Left lung (tissue), 10 donors: Measurements from ENCODE around the gene USP24. TPM values are rescaled to one million over a fixed set of nuclear protein-coding genes. Genes with fewer than 3 reads are reported as not detected.
A peak's percentile ranks its signal among the peaks of the same experiment; 100 is the strongest.

Source experiments
- ATAC-seq: fragments of 200-7000 bp; cut with Tn5 transposase; one replicate; pipeline ENCODE4 v1.9.1; 2020; ENCODE audit warnings: moderate library complexity
- DNase-seq, 4 donors: peaks; one replicate each; pipeline ENCODE4 v3.0.0-alpha.2; 2013 to 2020
- H3K27ac ChIP-seq, 2 donors: fragments of 200-600 bp; sonication (generic) in 1 of 2; one replicate each; pipeline versions ENCODE4 v1.5.0 to v1.8.0; 2020 to 2021
- H3K27me3 ChIP-seq, 2 donors: fragments of 200-600 bp; sonication (generic) in 1 of 2; one replicate each; pipeline versions ENCODE4 v1.5.0 to v1.8.0; 2020 to 2021
- H3K36me3 ChIP-seq, 2 donors: fragments of 200-600 bp; sonication (generic) in 1 of 2; one replicate each; pipeline versions ENCODE4 v1.5.0 to v1.8.0; 2020 to 2021
- H3K4me1 ChIP-seq, 2 donors: fragments of 200-600 bp; one replicate each; pipeline ENCODE4 v1.8.0; 2021
- H3K4me3 ChIP-seq, 2 donors: fragments of 200-600 bp; sonication (generic) in 1 of 2; one replicate each; pipeline versions ENCODE4 v1.5.0 to v1.8.0; 2020 to 2021; ENCODE audit warnings: mild to moderate bottlenecking in 1 of 2
- H3K9me3 ChIP-seq, 2 donors: fragments of 200-600 bp; sonication (generic) in 1 of 2; one replicate each; pipeline versions ENCODE4 v1.5.0 to v1.8.0; 2020 to 2021
- intact Hi-C, 2 donors: fragments of 100-400 bp; cut with DNase I; formaldehyde crosslinking; loops; one replicate each; pipeline versions ENCODE4 v1.11.2 to v1.14.2; 2022
- polyA plus RNA-seq, 6 donors: library from polyadenylated mRNA; unstranded; fragments of 120-200 nt; gene quantifications; one replicate each; pipeline ENCODE4 v1.2.1, GENCODE V29; 2013; ENCODE audit not compliant: insufficient read length in 6 of 6
- total RNA-seq, 2 donors: library from RNA; stranded (reverse); fragmentation: NEBNext Ultra II Directional; extraction: Animal tissue kit (Norgen Biotek cat#: 25700); gene quantifications; one replicate each; pipeline ENCODE4 v1.2.1, GENCODE V29; 2021
- TF ChIP-seq, protein P1 (sequence below), 2 donors: fragments of 200-600 bp; sonication (generic) in 1 of 2; IDR thresholded peaks; one replicate each; pipeline versions ENCODE4 v1.5.0 to v1.8.0; 2021; ENCODE audit warnings: antibody characterized with exemption in 2 of 2
- donor health status: DM: no; HTN: yes; CAD: no.
- donor health status: DM: no; HTN: no; CAD: no.

USP24 gene
- total and polyA plus RNA-seq, 8 donors = 26.1 to 63.7 (median 47.2) TPM

GRCh38 chr1:55044617-55045397 is 170.4 kb downstream of the USP24 start:
- intact Hi-C loops = no loop called here
- ATAC-seq = no peak
- H3K4me3 ChIP-seq = no peak overlapping the region
- no peaks in the 10 kb centered on the region for H3K9me3 ChIP-seq
- DNase-seq = no peak
- H3K4me1 ChIP-seq = peaks cover 0 to 10% of the 10 kb centered on the region in 2 donors
- no peaks in the 10 kb centered on the region for H3K36me3 ChIP-seq
- H3K27me3 ChIP-seq = peaks cover 8 to 27% of the 10 kb centered on the region in 2 donors
- TF ChIP-seq, protein P1, sequence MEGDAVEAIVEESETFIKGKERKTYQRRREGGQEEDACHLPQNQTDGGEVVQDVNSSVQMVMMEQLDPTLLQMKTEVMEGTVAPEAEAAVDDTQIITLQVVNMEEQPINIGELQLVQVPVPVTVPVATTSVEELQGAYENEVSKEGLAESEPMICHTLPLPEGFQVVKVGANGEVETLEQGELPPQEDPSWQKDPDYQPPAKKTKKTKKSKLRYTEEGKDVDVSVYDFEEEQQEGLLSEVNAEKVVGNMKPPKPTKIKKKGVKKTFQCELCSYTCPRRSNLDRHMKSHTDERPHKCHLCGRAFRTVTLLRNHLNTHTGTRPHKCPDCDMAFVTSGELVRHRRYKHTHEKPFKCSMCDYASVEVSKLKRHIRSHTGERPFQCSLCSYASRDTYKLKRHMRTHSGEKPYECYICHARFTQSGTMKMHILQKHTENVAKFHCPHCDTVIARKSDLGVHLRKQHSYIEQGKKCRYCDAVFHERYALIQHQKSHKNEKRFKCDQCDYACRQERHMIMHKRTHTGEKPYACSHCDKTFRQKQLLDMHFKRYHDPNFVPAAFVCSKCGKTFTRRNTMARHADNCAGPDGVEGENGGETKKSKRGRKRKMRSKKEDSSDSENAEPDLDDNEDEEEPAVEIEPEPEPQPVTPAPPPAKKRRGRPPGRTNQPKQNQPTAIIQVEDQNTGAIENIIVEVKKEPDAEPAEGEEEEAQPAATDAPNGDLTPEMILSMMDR (IDR thresholded peaks at IDR 0.05) = no peak
- no peak overlapping the region for H3K27ac ChIP-seq

- Histone ChIP-seq H3K36me3 (no peaks in the 10 kb centered on the region), H3K4me1 (peaks cover 0 to 21% of the 10 kb centered on the region in 2 donors), H3K9me3 (no peaks in the 10 kb centered on the region), H3K27ac (no peak overlapping the region), H3K4me3 (no peak overlapping the region), H3K27me3 (peaks cover 17 to 38% of the 10 kb centered on the region in 2 donors)
- intact Hi-C loops = no loop called here
- no peak for DNase-seq
- ATAC-seq = no peak
- TF ChIP-seq, protein P1 (IDR thresholded peaks at IDR 0.05) = no peak
Observed at GRCh38 chr1:55043726-55044125, 171.4 kb downstream of the USP24 start.

- ATAC-seq (no peak), DNase-seq (no peak)
- Histone ChIP-seq H3K27ac (no peak overlapping the region), H3K4me1 (peaks cover 0 to 28% of the 10 kb centered on the region in 2 donors), H3K9me3 (no peaks in the 10 kb centered on the region), H3K4me3 (no peak overlapping the region), H3K36me3 (no peaks in the 10 kb centered on the region), H3K27me3 (peaks cover 17 to 45% of the 10 kb centered on the region in 2 donors)
- TF ChIP-seq, protein P1 (IDR thresholded peaks at IDR 0.05) = no peak
- intact Hi-C loops = no loop called here
Observed at GRCh38 chr1:55043011-55043410, 172.2 kb downstream of the USP24 start.

GRCh38 chr1:55041613-55042012 is 173.6 kb downstream of the USP24 start:
- no peak for DNase-seq
- H3K9me3 ChIP-seq = no peaks in the 10 kb centered on the region
- H3K27me3 ChIP-seq = peaks cover 17 to 59% of the 10 kb centered on the region in 2 donors
- ATAC-seq = no peak
- TF ChIP-seq, protein P1 (IDR thresholded peaks at IDR 0.05) = no peak
- intact Hi-C loops = no loop called here
- H3K27ac ChIP-seq = no peak overlapping the region
- no peaks in the 10 kb centered on the region for H3K36me3 ChIP-seq
- H3K4me3 ChIP-seq = peak overlapping the region in 1 of 2 donors; percentile 50
- peaks cover 0 to 32% of the 10 kb centered on the region in 2 donors for H3K4me1 ChIP-seq

DNA sequence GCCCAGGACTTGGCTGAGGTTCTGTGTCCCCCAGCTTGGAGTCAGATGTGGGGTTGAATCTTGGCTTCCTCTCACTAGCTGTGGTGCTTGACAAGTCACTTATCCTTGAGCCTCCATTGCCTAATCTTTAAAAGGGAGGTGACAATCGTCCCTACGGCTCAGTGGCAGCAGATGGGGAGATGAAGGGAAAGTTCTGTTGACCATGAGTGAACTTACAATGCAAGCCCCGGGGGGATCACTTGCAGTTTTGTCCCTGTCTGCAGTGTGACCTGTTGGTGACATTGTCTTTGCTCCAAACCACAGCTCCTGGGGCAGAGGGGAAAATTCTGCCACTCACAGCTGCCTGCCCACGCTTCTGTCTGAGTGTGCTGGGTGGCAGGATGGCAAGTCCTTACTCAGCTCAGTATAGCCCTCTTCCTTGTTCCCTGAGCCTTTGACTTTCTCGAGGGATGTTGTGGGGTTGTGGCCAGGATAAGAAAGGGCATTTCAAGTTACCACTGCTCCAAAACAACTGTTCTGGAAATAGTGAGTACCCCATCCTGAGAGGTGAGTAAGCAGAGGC is 174.2 kb downstream of the USP24 start:
- peak; percentile 7 for ATAC-seq
- Histone ChIP-seq H3K4me3 (peak overlapping the region; percentile 32 to 50), H3K27ac (no peak overlapping the region), H3K4me1 (peaks cover 0 to 32% of the 10 kb centered on the region in 2 donors), H3K9me3 (no peaks in the 10 kb centered on the region), H3K36me3 (no peaks in the 10 kb centered on the region), H3K27me3 (peaks cover 17 to 60% of the 10 kb centered on the region in 2 donors)
- intact Hi-C loops = no loop called here
- no peak for DNase-seq
- TF ChIP-seq, protein P1 (IDR thresholded peaks at IDR 0.05) = no peak
